HUDEP-2 (cell line): ENCODE measurements around the gene NPM1.

Experiments
- DNase-seq, 76 experiments: peaks; one replicate each; lab custom pipeline; 2025; ENCODE audit not compliant: unreplicated experiment in 76 of 76; lab: John Stamatoyannopoulos, UW

Gene NPM1

GRCh38 chr5:171444582-171444981 lies 56.9 kb downstream of the NPM1 start:
- no peak for DNase-seq

- DNase-seq: no peak
Observed at GRCh38 chr5:171445644-171446516, 58.2 kb downstream of the NPM1 start.

GRCh38 chr5:171447226-171447625 lies 59.6 kb downstream of the NPM1 start:
- no peak for DNase-seq

- DNase-seq: no peak
Observed at GRCh38 chr5:171449426-171449825, 61.8 kb downstream of the NPM1 start.

GRCh38 chr5:171450423-171451331 lies 63.0 kb downstream of the NPM1 start:
- DNase-seq: no peak

GRCh38 chr5:171451421-171451820 lies 63.8 kb downstream of the NPM1 start:
- no peak for DNase-seq

- DNase-seq: no peak
Observed at GRCh38 chr5:171453056-171453725, 65.5 kb downstream of the NPM1 start.

GRCh38 chr5:171453988-171454387 lies 66.3 kb downstream of the NPM1 start:
- DNase-seq: no peak

GRCh38 chr5:171454549-171454948 lies 66.9 kb downstream of the NPM1 start:
- no peak for DNase-seq

- no peak for DNase-seq
Observed at GRCh38 chr5:171455522-171455921, 67.9 kb downstream of the NPM1 start.

GRCh38 chr5:171457208-171457981 lies 69.7 kb downstream of the NPM1 start:
- no peak for DNase-seq

- no peak for DNase-seq
Observed at GRCh38 chr5:171459839-171460238, 72.2 kb downstream of the NPM1 start.
